Progenitor cell of endocrine pancreas (in vitro differentiated cells): ENCODE results near the gene CD247. TPM values are rescaled to one million over a fixed set of nuclear protein-coding genes. Genes with fewer than 3 reads are reported as not detected.

ENCODE experiments used
- DNase-seq: peaks from one replicate; pipeline ENCODE4 v3.0.0; 2021; ENCODE audit warnings: low spot score; ENCODE audit not compliant: unreplicated experiment
- H3K27ac Mint-ChIP-seq: 2 replicates; pipeline ENCODE4 v1.8.0; 2021; ENCODE audit warnings: mild to moderate bottlenecking, moderate library complexity, mixed read lengths
- H3K27me3 Mint-ChIP-seq: 2 replicates; pipeline ENCODE4 v1.8.0; 2021; ENCODE audit warnings: mixed read lengths
- H3K36me3 Mint-ChIP-seq: 2 replicates; pipeline ENCODE4 v1.8.0; 2022; ENCODE audit warnings: mixed read lengths; ENCODE audit not compliant: insufficient read depth
- H3K4me1 Mint-ChIP-seq: 2 replicates; pipeline ENCODE4 v1.8.0; 2021; ENCODE audit warnings: low read depth, mixed read lengths
- H3K4me3 Mint-ChIP-seq: 2 replicates; pipeline ENCODE4 v1.8.0; 2021; ENCODE audit warnings: low read depth, mild to moderate bottlenecking, moderate library complexity, mixed read lengths
- H3K9me3 Mint-ChIP-seq: 2 replicates; pipeline ENCODE4 v1.8.0; 2021; ENCODE audit warnings: low read depth, mixed read lengths
- CTCF ChIP-seq: fragments of 200-600 bp; sonication (generic); IDR thresholded peaks from one replicate; pipeline ENCODE4 v1.5.0; 2021; ENCODE audit warnings: antibody characterized with exemption, mild to moderate bottlenecking; ENCODE audit not compliant: unreplicated experiment
- total RNA-seq: library from RNA; stranded (reverse); gene quantifications from 2 replicates; pipeline ENCODE4 v1.2.1, GENCODE V29; 2021

The CD247 gene
- total RNA-seq, 1 donor from 2014 or later: not detected

DNA sequence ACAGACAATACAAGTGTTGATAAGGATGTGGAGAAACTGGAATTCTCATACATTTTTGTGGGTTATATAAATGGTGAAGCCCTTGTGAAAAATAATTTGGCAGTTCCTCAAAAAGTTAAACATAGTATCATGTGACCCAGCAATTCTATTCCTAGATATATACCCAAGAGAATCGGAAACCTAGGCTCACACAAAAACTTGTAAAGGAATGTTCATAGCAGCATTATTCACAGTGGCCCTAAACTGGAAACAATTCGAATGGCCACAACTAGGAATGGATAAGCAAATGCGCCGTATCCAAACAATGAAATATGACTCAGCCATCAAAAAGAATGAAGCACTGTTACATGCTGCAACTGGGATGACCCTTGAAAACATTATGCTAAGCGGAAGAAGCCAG is 3.9 kb upstream of the CD247 start:
- no peak for TF ChIP-seq CTCF
- H3K36me3 Mint-ChIP-seq: no peaks in the 10 kb centered on the region
- no peak overlapping the region for H3K4me3 Mint-ChIP-seq
- no peak for DNase-seq
- no peak overlapping the region for H3K27ac Mint-ChIP-seq
- H3K9me3 Mint-ChIP-seq: peaks cover 16% of the 10 kb centered on the region
- H3K27me3 Mint-ChIP-seq: peaks cover 13% of the 10 kb centered on the region
- H3K4me1 Mint-ChIP-seq: no peaks in the 10 kb centered on the region

GRCh38 chr1:167520711-167521206 is 2.4 kb upstream of the CD247 start:
- DNase-seq: no peak
- H3K27ac Mint-ChIP-seq: no peak overlapping the region
- no peaks in the 10 kb centered on the region for H3K36me3 Mint-ChIP-seq
- H3K4me1 Mint-ChIP-seq: no peaks in the 10 kb centered on the region
- H3K27me3 Mint-ChIP-seq: peaks cover 14% of the 10 kb centered on the region
- peaks cover 16% of the 10 kb centered on the region for H3K9me3 Mint-ChIP-seq
- TF ChIP-seq CTCF: no peak
- no peak overlapping the region for H3K4me3 Mint-ChIP-seq

GRCh38 chr1:167517535-167518330 is 596 bp downstream of the CD247 start:
- H3K4me3 Mint-ChIP-seq: no peak overlapping the region
- DNase-seq: no peak

GRCh38 chr1:167516404-167517388 is 1.6 kb downstream of the CD247 start:
- peaks cover 6% of the 10 kb centered on the region for H3K4me1 Mint-ChIP-seq
- H3K9me3 Mint-ChIP-seq: no peaks in the 10 kb centered on the region
- TF ChIP-seq CTCF: no peak

More at GRCh38 chr1:167517535-167518330, 596 bp downstream of the CD247 start:
- TF ChIP-seq CTCF: no peak
- Mint-ChIP-seq H3K27ac (no peak overlapping the region), H3K36me3 (no peaks in the 10 kb centered on the region), H3K4me1 (no peaks in the 10 kb centered on the region), H3K9me3 (peaks cover 8% of the 10 kb centered on the region), H3K27me3 (peaks cover 9% of the 10 kb centered on the region)

GRCh38 chr1:167515893-167516321 is 2.4 kb downstream of the CD247 start:
- Mint-ChIP-seq H3K9me3 (no peaks in the 10 kb centered on the region), H3K4me3 (no peak overlapping the region), H3K27me3 (peaks cover 14% of the 10 kb centered on the region), H3K4me1 (peaks cover 7% of the 10 kb centered on the region), H3K36me3 (no peaks in the 10 kb centered on the region), H3K27ac (no peak overlapping the region)
- no peak for TF ChIP-seq CTCF
- no peak for DNase-seq

More at GRCh38 chr1:167516404-167517388, 1.6 kb downstream of the CD247 start:
- H3K4me3 Mint-ChIP-seq: no peak overlapping the region
- peaks cover 13% of the 10 kb centered on the region for H3K27me3 Mint-ChIP-seq
- H3K27ac Mint-ChIP-seq: no peak overlapping the region
- no peak for DNase-seq
- no peaks in the 10 kb centered on the region for H3K36me3 Mint-ChIP-seq
